Upper lobe of left lung (tissue), 6 donors: ENCODE results near the gene ALG13. TPM values are rescaled to one million over a fixed set of nuclear protein-coding genes. Genes with fewer than 3 reads are reported as not detected.
"Not testable (repeated sequence)": the region's sequence is repeated elsewhere in the genome, so short reads cannot be mapped to it uniquely, and the experiment has no call there.

Experiments used
- ATAC-seq, 2 donors: fragments of 200-7000 bp; cut with Tn5 transposase; one replicate each; pipeline ENCODE4 v1.9.1; 2022; ENCODE audit warnings: mild to moderate bottlenecking in 2 of 2, moderate library complexity in 2 of 2; ENCODE audit not compliant: low FRiP score in 2 of 2
- DNase-seq, 2 donors: peaks; one replicate each; pipeline ENCODE4 v3.0.0-alpha.2; 2019 to 2020
- H3K27ac ChIP-seq, 4 donors: fragments of 200-600 bp; sonication (generic); one replicate each; pipeline ENCODE4 v1.5.1; 2016 to 2019
- H3K27me3 ChIP-seq, 4 donors: fragments of 200-600 bp; sonication (generic); one replicate each; pipeline ENCODE4 v1.5.1; 2017 to 2019
- H3K36me3 ChIP-seq, 4 donors: fragments of 200-600 bp; sonication (generic); one replicate each; pipeline ENCODE4 v1.5.1; 2016 to 2019
- H3K4me1 ChIP-seq, 4 donors: fragments of 200-600 bp; sonication (generic); one replicate each; pipeline ENCODE4 v1.5.1; 2018 to 2019
- H3K4me3 ChIP-seq, 4 donors: fragments of 200-600 bp; sonication (generic); one replicate each; pipeline ENCODE4 v1.5.1; 2017 to 2019; ENCODE audit warnings: mild to moderate bottlenecking in 2 of 4, moderate library complexity in 1 of 4
- H3K9me3 ChIP-seq, 4 donors: fragments of 200-600 bp; sonication (generic); one replicate each; pipeline ENCODE4 v1.5.1; 2018 to 2019
- EP300 ChIP-seq, 4 donors: sonication (generic); formaldehyde crosslinking; IDR thresholded peaks; one replicate each; pipeline ENCODE4 v1.5.1; 2017; ENCODE audit warnings: antibody characterized with exemption in 4 of 4, control low read depth in 2 of 4
- POLR2A ChIP-seq, 4 donors: fragments of 450-650 bp; IDR thresholded peaks; one replicate each; pipeline ENCODE4 v1.5.1; 2016 to 2017; ENCODE audit warnings: antibody characterized with exemption in 4 of 4, mild to moderate bottlenecking in 2 of 4
- POLR2AphosphoS5 ChIP-seq, 2 donors: sonication (generic); formaldehyde crosslinking; IDR thresholded peaks; one replicate each; pipeline ENCODE4 v1.5.1; 2017; ENCODE audit warnings: antibody characterized with exemption in 2 of 2
- WGBS, 2 donors: methylation state at CpG; one replicate each; pipeline ENCODE4 v1.1.5; 2017 to 2018; 5-methylcytosine and 5-hydroxymethylcytosine counted together
- total RNA-seq, 6 donors: library from RNA; depleted of rRNA in 4 of 6; stranded (reverse); fragments of >200 nt in 4 of 6; gene quantifications; one replicate each; pipeline versions ENCODE4 v1.1.0 to v1.2.1, GENCODE V29; 2016 to 2021
- TF ChIP-seq, protein P1 (sequence below), 6 experiments: fragments of 450-650 bp in 4 of 6; fragments of 200-600 bp in 2 of 6; sonication (generic) in 2 of 6; IDR thresholded peaks; one replicate each; pipeline ENCODE4 v1.5.1; 2016 to 2019; ENCODE audit warnings: antibody characterized with exemption in 6 of 6
- donor health status: DM: no; HTN: no; CAD: no; lungs with moderate emphysema.
- donor health status: DM: no; HTN: yes; CAD: no; lungs with severe emphysema.

The ALG13 gene
- 10 to 100 TPM; 33.6 to 94.3 (median 55.0) TPM for total RNA-seq

DNA sequence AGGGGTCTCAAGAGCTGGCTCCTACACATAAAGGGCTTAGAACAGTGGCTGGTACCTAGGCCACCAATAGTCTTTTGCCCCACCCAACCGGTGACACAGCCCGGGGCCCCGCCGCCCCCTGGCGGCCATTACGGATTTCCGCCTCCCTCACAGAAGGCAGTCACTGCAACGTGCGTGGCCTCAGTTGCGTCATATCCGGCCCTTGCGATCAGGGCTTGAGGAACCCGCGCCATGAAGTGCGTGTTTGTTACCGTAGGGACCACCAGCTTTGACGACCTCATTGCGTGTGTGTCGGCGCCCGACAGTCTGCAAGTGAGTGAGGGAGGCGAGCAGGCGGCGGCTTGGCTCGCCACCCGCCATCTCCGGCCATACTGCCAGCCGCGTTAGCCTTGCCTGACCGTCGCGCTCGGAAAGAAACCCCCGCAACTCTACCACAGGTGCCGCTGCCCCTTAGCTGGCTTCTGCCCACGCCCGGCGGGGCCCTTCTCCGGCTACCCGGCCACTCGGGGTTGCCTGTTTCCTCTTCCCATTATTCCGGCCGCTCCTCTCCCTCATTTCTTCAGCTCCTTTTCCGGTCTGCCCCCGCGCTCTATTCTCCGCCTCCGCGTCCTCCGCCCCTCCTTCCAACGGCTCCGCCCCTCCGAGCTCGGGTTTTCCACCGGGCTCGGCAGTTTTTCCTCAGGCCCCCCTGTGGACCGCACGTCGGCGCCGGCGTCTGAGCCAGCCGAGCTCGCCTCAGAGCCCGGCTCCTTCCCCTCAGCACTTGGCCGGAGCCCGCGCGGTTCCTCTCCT lies at the start of gene ALG13:
TSS of gene ALG13 (plus strand) at position 183 of the 792 bp plus-strand sequence. CDS start at position 232, 49 bp downstream.
- no peaks in the 10 kb centered on the region for H3K27me3 ChIP-seq
- peaks cover 0 to 10% (median 1%) of the 10 kb centered on the region in 4 donors for H3K36me3 ChIP-seq
- peaks cover 0 to 8% (median 1%) of the 10 kb centered on the region in 4 donors for H3K4me1 ChIP-seq
- no peaks in the 10 kb centered on the region for H3K9me3 ChIP-seq
- peak; percentile 89 to 95 for DNase-seq
- 0 to 11% methylated on average over 25 to 69 of the region's 69 CpGs for WGBS, 2 donors
- peak; percentile 96 to 98 for ATAC-seq
- TF ChIP-seq POLR2A (IDR thresholded peaks at IDR 0.05) (peak in 3 of 4 donors; percentile 53 to 87 (median 70)), POLR2AphosphoS5 (IDR thresholded peaks at IDR 0.05) (peak; percentile 64 to 81), EP300 (IDR thresholded peaks at IDR 0.05) (no peak)
- TF ChIP-seq, protein P1, sequence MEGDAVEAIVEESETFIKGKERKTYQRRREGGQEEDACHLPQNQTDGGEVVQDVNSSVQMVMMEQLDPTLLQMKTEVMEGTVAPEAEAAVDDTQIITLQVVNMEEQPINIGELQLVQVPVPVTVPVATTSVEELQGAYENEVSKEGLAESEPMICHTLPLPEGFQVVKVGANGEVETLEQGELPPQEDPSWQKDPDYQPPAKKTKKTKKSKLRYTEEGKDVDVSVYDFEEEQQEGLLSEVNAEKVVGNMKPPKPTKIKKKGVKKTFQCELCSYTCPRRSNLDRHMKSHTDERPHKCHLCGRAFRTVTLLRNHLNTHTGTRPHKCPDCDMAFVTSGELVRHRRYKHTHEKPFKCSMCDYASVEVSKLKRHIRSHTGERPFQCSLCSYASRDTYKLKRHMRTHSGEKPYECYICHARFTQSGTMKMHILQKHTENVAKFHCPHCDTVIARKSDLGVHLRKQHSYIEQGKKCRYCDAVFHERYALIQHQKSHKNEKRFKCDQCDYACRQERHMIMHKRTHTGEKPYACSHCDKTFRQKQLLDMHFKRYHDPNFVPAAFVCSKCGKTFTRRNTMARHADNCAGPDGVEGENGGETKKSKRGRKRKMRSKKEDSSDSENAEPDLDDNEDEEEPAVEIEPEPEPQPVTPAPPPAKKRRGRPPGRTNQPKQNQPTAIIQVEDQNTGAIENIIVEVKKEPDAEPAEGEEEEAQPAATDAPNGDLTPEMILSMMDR (IDR thresholded peaks at IDR 0.05) = peak; percentile 59 to 83 (median 79)
- peak within 1 kb of the TSS; percentile 95 to 99 (median 98) for H3K27ac ChIP-seq
- peak within 1 kb of the TSS; percentile 43 to 69 (median 68) for H3K4me3 ChIP-seq

DNA sequence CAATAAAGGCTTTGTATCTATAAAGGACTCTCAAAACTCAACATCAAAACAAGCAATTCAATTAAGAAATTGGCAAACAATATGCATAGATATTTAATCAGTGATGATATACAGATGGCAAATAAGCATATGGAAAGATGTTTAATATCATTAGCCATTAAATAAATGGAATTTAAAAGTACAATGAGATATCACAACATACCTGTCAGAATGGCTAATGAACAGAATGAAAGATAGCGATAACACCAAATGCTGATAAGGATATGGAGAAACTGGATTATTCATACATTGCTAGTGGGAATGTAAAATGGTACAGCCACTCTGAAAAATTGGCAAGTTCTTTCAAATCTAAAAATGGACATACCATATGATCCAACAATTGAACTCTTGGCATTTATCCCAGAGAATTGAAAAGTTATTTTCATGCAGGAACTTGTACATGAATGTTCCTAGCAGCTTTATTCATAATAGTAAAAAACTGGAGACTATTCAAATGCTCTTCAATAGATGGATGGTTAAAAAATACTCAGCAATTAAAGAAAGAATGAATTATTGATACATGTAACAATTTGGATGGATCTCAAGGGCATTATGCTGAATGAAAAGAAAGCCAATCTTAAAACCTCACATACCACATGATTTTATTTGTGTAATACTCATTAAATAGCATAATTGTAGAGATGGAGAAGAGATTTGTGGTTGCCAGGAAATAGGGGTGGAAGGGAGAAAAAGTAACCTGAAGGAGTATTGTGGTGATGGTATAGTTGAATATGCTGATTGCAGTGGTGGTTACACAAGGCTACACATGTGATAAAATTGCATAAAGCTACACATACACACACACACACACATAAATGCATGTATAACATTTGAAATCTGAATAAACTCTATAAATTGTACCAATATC lies 45.9 kb upstream of the ALG13 start:
- H3K4me3 ChIP-seq = no peak overlapping the region
- WGBS, 2 donors = 96 to 100% methylated on average over 1 of the region's 1 CpG
- DNase-seq (no peak), ATAC-seq (no peak)
- TF ChIP-seq POLR2A (IDR thresholded peaks at IDR 0.05) = no peak
- TF ChIP-seq EP300 (IDR thresholded peaks at IDR 0.05) = no peak
- TF ChIP-seq, protein P1 (IDR thresholded peaks at IDR 0.05) = no peak
- TF ChIP-seq POLR2AphosphoS5 (IDR thresholded peaks at IDR 0.05) = no peak
- no peaks in the 10 kb centered on the region for H3K9me3 ChIP-seq
- H3K27ac ChIP-seq = no peak overlapping the region
- H3K36me3 ChIP-seq = no peaks in the 10 kb centered on the region
- no peaks in the 10 kb centered on the region for H3K27me3 ChIP-seq
- H3K4me1 ChIP-seq = no peaks in the 10 kb centered on the region

DNA sequence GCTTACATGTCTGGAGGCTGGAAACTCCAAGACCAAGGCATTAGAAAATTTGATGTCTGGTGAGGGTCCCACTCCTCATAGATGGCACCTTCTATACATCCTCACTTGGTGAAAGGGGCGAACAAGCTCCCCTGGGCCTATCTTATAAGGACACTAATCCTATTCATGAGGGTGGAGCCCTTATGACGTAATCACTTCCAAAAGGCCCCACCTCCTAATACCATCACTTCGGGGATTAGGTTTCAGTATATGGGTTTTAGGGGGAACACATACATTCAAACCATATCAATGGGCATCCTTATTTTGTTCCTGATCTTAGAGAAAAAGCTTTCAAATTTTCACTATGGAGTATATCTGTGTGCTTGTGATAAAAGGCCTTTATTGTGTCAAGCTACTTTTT lies 39.0 kb upstream of the ALG13 start:
- H3K36me3 ChIP-seq = no peaks in the 10 kb centered on the region
- peaks cover 0 to 4% (median 0%) of the 10 kb centered on the region in 4 donors for H3K9me3 ChIP-seq
- no peak overlapping the region for H3K27ac ChIP-seq
- TF ChIP-seq EP300 (IDR thresholded peaks at IDR 0.05) = no peak
- TF ChIP-seq POLR2AphosphoS5 (IDR thresholded peaks at IDR 0.05) = no peak
- TF ChIP-seq, protein P1 (IDR thresholded peaks at IDR 0.05) = no peak
- no peaks in the 10 kb centered on the region for H3K27me3 ChIP-seq
- no peak overlapping the region for H3K4me3 ChIP-seq
- DNase-seq (no peak), ATAC-seq (no peak)
- 81% methylated on average over 3 of the region's 3 CpGs; no CpG with 5 or more reads in 1 of the 2 donors for WGBS, 2 donors
- H3K4me1 ChIP-seq = no peaks in the 10 kb centered on the region

DNA sequence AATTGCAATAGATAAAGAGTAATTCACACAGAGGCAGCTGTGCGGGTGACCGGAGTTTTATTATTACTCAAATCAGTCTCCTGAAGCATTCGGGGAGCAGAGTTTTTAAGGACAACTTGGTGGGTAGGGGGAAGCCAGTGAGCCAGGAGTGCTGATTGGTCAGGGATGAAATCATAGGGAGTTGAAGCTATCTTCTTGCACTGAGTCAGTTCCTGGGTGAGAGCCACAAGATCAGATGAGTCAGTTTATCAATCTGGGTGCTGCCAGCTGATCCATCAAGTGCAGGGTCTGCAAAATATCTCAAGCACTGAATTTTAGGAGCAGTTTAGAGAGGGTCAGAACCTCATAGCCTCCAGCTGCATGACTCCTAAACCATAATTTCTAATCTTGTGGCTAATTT lies 35.8 kb upstream of the ALG13 start:
- not testable (repeated sequence) for ATAC-seq, H3K36me3 ChIP-seq, H3K9me3 ChIP-seq, DNase-seq, H3K4me1 ChIP-seq, H3K27me3 ChIP-seq, H3K27ac ChIP-seq, H3K4me3 ChIP-seq
- WGBS, 2 donors = 86 to 88% methylated on average over 3 of the region's 3 CpGs

DNA sequence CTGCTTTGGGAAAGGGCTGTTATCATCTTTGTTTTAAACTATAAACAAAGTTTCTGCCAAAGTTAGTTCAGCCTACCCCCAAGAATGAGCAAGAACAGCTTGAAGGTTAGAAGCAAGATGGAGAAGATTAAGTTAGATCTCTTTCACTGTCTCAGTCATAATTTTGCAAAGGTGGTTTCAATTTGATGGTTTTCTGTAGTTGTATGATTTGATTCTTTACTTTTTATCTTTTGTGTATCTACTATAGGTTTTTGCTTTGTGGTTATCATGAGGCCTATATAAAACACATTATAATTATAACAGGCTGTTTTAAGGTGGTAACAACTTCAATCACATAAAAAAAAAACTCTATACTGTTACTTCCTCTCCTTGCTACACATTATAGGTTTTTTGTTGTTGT lies 35.4 kb upstream of the ALG13 start:
- H3K36me3 ChIP-seq = no peaks in the 10 kb centered on the region

More for the DNA sequence above, 35.4 kb upstream of the ALG13 start:
- Histone ChIP-seq H3K27me3 (no peaks in the 10 kb centered on the region), H3K4me1 (no peaks in the 10 kb centered on the region), H3K27ac (no peak overlapping the region), H3K4me3 (no peak overlapping the region), H3K9me3 (peaks cover 0 to 9% (median 0%) of the 10 kb centered on the region in 4 donors)
- TF ChIP-seq POLR2AphosphoS5 (IDR thresholded peaks at IDR 0.05) (no peak), EP300 (IDR thresholded peaks at IDR 0.05) (no peak), POLR2A (IDR thresholded peaks at IDR 0.05) (no peak)
- TF ChIP-seq, protein P1 (IDR thresholded peaks at IDR 0.05) = no peak
- ATAC-seq (no peak), DNase-seq (no peak)
